H1 (cell line): ENCODE measurements around the gene CELSR1. TPM values are rescaled to one million over a fixed set of nuclear protein-coding genes. Genes with fewer than 3 reads are reported as not detected.

ENCODE experiments used
- CTCF ChIA-PET: fragments of 300-600 bp; sonication (Branson Sonifier 250); formaldehyde crosslinking; loops from one replicate; lab custom pipeline; 2021; ENCODE audit not compliant: partially characterized antibody; lab: Charles Lee
- POLR2A ChIA-PET: fragments of 300-600 bp; sonication (Branson Sonifier 250); formaldehyde crosslinking; loops from one replicate; lab custom pipeline; 2021; ENCODE audit warnings: inconsistent platforms; ENCODE audit not compliant: partially characterized antibody; lab: Charles Lee
- DNase-seq, 2 experiments: peaks; one replicate each; pipeline versions ENCODE4 v3.0.0 to v3.0.0-alpha.2; 2010 to 2022; ENCODE audit warnings: low spot score in 2 of 2, low read depth in 1 of 2, mixed read lengths in 1 of 2
- FAIRE-seq: peaks from 2 replicates; lab custom pipeline; 2011; peaks lifted over from hg19 to GRCh38; lab: Jason Lieb, UNC
- H2AFZ ChIP-seq: 2 replicates; pipeline ENCODE4 v1.8.1; 2012; ENCODE audit warnings: low read length, inconsistent platforms
- H2AK5ac ChIP-seq: 2 replicates; pipeline ENCODE4 v1.6.1; 2013; ENCODE audit warnings: low read depth, low read length
- H2BK120ac ChIP-seq: replicated peaks from 2 replicates; pipeline ENCODE3; 2013; ENCODE audit warnings: low read depth, low read length, inconsistent platforms
- H2BK12ac ChIP-seq: 2 replicates; pipeline ENCODE4 v1.6.1; 2013; ENCODE audit warnings: low read depth, low read length
- H2BK15ac ChIP-seq: 2 replicates; pipeline ENCODE4 v1.6.1; 2013; ENCODE audit warnings: low read length
- H2BK20ac ChIP-seq: 2 replicates; pipeline ENCODE4 v1.6.1; 2013; ENCODE audit warnings: low read length
- H2BK5ac ChIP-seq: 2 replicates; pipeline ENCODE4 v1.6.1; 2013; ENCODE audit warnings: low read depth, low read length
- H3K14ac ChIP-seq: 2 replicates; pipeline ENCODE4 v1.6.1; 2013; ENCODE audit warnings: inconsistent platforms; ENCODE audit not compliant: insufficient read length
- H3K18ac ChIP-seq: 2 replicates; pipeline ENCODE4 v1.6.1; 2013; ENCODE audit warnings: low read length; ENCODE audit errors: extremely low read depth
- H3K23ac ChIP-seq: 2 replicates; pipeline ENCODE4 v1.6.1; 2013; ENCODE audit warnings: inconsistent platforms; ENCODE audit not compliant: insufficient read length
- H3K23me2 ChIP-seq: 2 replicates; pipeline ENCODE4 v1.6.1; 2013; ENCODE audit warnings: low read depth, low read length
- H3K27ac ChIP-seq: 2 replicates; pipeline ENCODE4 v1.6.1; 2011; ENCODE audit warnings: low read depth, low read length, inconsistent platforms
- H3K27me3 ChIP-seq, 4 experiments: replicated peaks in 1 of 4; 1 replicate in 1 of 4; 2 replicates in 3 of 4; pipeline versions ENCODE4 v1.6.1 to v1.8.1; 2011 to 2013; ENCODE audit warnings: low read length in 3 of 4, mild to moderate bottlenecking in 3 of 4, inconsistent platforms in 2 of 4, mixed read lengths in 2 of 4, moderate library complexity in 1 of 4; ENCODE audit not compliant: control insufficient read depth in 3 of 4, insufficient read depth in 3 of 4; ENCODE audit errors: extremely low read depth in 1 of 4
- H3K36me3 ChIP-seq, 4 experiments: 2 replicates each; pipeline versions ENCODE4 v1.6.1 to v1.8.1; 2011 to 2013; ENCODE audit warnings: mild to moderate bottlenecking in 4 of 4, low read length in 3 of 4, moderate library complexity in 2 of 4, control low read depth in 1 of 4, inconsistent platforms in 1 of 4; ENCODE audit not compliant: insufficient read depth in 4 of 4, control insufficient read depth in 2 of 4
- H3K4ac ChIP-seq: replicated peaks from 2 replicates; pipeline ENCODE3; 2013; ENCODE audit warnings: low read length, low read depth, mixed read lengths, inconsistent platforms; ENCODE audit not compliant: insufficient read length
- H3K4me1 ChIP-seq, 4 experiments: replicated peaks in 1 of 4; 1 replicate in 1 of 4; 2 replicates in 3 of 4; pipeline versions ENCODE4 v1.6.1 to v1.8.1; 2011 to 2013; ENCODE audit warnings: low read length in 3 of 4, inconsistent platforms in 2 of 4, mixed read lengths in 1 of 4; ENCODE audit not compliant: insufficient read depth in 4 of 4, control insufficient read depth in 3 of 4
- H3K4me2 ChIP-seq, 2 experiments: 2 replicates each; pipeline versions ENCODE4 v1.6.1 to v1.8.1; 2011 to 2013; ENCODE audit warnings: low read depth in 2 of 2, low read length in 2 of 2, control low read depth in 1 of 2, inconsistent platforms in 1 of 2, mild to moderate bottlenecking in 1 of 2; ENCODE audit not compliant: insufficient read depth in 1 of 2
- H3K4me3 ChIP-seq, 4 experiments: fragments of 200-600, 300-600 bp in 1 of 4; sonication (generic), shearing (Covaris generic), sonication (Bioruptor Twin) in 1 of 4; 2 replicates each; pipeline versions ENCODE4 v1.5.1 to v1.8.1; 2011 to 2016; ENCODE audit warnings: low read length in 4 of 4, low read depth in 3 of 4, control low read depth in 2 of 4, inconsistent platforms in 2 of 4, mild to moderate bottlenecking in 2 of 4, mixed read lengths in 1 of 4, moderate library complexity in 1 of 4; ENCODE audit not compliant: insufficient read depth in 2 of 4; ENCODE audit errors: extremely low read depth in 1 of 4
- H3K56ac ChIP-seq: replicated peaks from 2 replicates; pipeline ENCODE3; 2013; ENCODE audit warnings: low read depth, mild to moderate bottlenecking, mixed read lengths, low read length, inconsistent platforms; ENCODE audit not compliant: insufficient read length
- H3K79me1 ChIP-seq: 2 replicates; pipeline ENCODE4 v1.6.1; 2013; ENCODE audit warnings: low read depth, low read length, control low read depth
- H3K79me2 ChIP-seq, 2 experiments: 2 replicates each; pipeline versions ENCODE4 v1.6.1 to v1.8.1; 2012 to 2013; ENCODE audit warnings: low read length in 2 of 2, mild to moderate bottlenecking in 2 of 2, inconsistent platforms in 1 of 2; ENCODE audit not compliant: insufficient read depth in 2 of 2, control insufficient read depth in 1 of 2
- H3K9ac ChIP-seq, 4 experiments: replicated peaks in 1 of 4; 1 replicate in 1 of 4; 2 replicates in 3 of 4; pipeline versions ENCODE4 v1.6.1 to v1.8.1; 2011 to 2013; ENCODE audit warnings: low read depth in 3 of 4, low read length in 3 of 4, control low read depth in 2 of 4, mild to moderate bottlenecking in 2 of 4, moderate library complexity in 2 of 4, inconsistent platforms in 1 of 4; ENCODE audit errors: extremely low read depth in 1 of 4
- H3K9me3 ChIP-seq, 2 experiments: 2 replicates each; pipeline versions ENCODE4 v1.6.1 to v1.8.1; 2012 to 2013; ENCODE audit warnings: mild to moderate bottlenecking in 2 of 2, moderate library complexity in 2 of 2, control low read depth in 1 of 2, inconsistent platforms in 1 of 2, low read depth in 1 of 2, low read length in 1 of 2, mixed read lengths in 1 of 2; ENCODE audit not compliant: insufficient read depth in 2 of 2
- H4K20me1 ChIP-seq, 2 experiments: replicated peaks in 1 of 2; 2 replicates each; pipeline versions ENCODE3 to v1.8.1; 2011 to 2013; ENCODE audit warnings: inconsistent platforms in 2 of 2, low read length in 2 of 2, mild to moderate bottlenecking in 1 of 2; ENCODE audit not compliant: insufficient read depth in 2 of 2, control insufficient read depth in 1 of 2
- H4K5ac ChIP-seq: 2 replicates; pipeline ENCODE4 v1.6.1; 2013; ENCODE audit warnings: low read length, low read depth, mixed read lengths, inconsistent platforms; ENCODE audit not compliant: insufficient read length
- H4K8ac ChIP-seq: 2 replicates; pipeline ENCODE4 v1.8.0; 2013; ENCODE audit warnings: mild to moderate bottlenecking, moderate library complexity, low read length, inconsistent platforms; ENCODE audit not compliant: insufficient read depth; ENCODE audit errors: extremely low read depth
- H4K91ac ChIP-seq: replicated peaks from 2 replicates; pipeline ENCODE3; 2013; ENCODE audit warnings: low read length, mixed read lengths, inconsistent platforms; ENCODE audit not compliant: insufficient read length
- BACH1 ChIP-seq: IDR thresholded peaks from 2 replicates; pipeline ENCODE4 v1.6.1; 2012; ENCODE audit warnings: low read length, improper control_type of control experiment
- BRCA1 ChIP-seq: IDR thresholded peaks from 2 replicates; pipeline ENCODE4 v1.6.1; 2012; ENCODE audit warnings: low read depth, low read length, improper control_type of control experiment
- CBX8 ChIP-seq: fragments of 300-800, 300-1000 bp; sonication (generic); IDR thresholded peaks from 2 replicates; pipeline ENCODE4 v1.7.1; 2016; ENCODE audit warnings: low read depth, low read length, borderline replicate concordance
- CHD1 ChIP-seq: IDR thresholded peaks from 2 replicates; pipeline ENCODE4 v1.6.1; 2012; ENCODE audit warnings: low read depth, low read length, improper control_type of control experiment
- CREB1 ChIP-seq: IDR thresholded peaks from 2 replicates; pipeline ENCODE4 v1.6.1; 2012; ENCODE audit warnings: inconsistent platforms
- CTBP2 ChIP-seq: IDR thresholded peaks from 2 replicates; pipeline ENCODE4 v1.7.0; 2011; ENCODE audit warnings: borderline replicate concordance, mild to moderate bottlenecking, moderate library complexity, mixed read lengths, low read length; ENCODE audit not compliant: insufficient read depth, insufficient read length
- GABPA ChIP-seq: IDR thresholded peaks from 2 replicates; pipeline ENCODE4 v1.6.1; 2011; ENCODE audit warnings: mild to moderate bottlenecking, low read length, moderate library complexity, borderline replicate concordance; ENCODE audit not compliant: insufficient read depth
- GTF2F1 ChIP-seq: IDR thresholded peaks from 2 replicates; pipeline ENCODE4 v1.6.1; 2012; ENCODE audit warnings: low read depth, low read length, improper control_type of control experiment, borderline replicate concordance
- KDM1A ChIP-seq: fragments of 200-600, 300-600 bp; sonication (generic); IDR thresholded peaks from 2 replicates; pipeline ENCODE4 v1.7.1; 2016; ENCODE audit warnings: mild to moderate bottlenecking, low read length, borderline replicate concordance
- POU5F1 ChIP-seq: IDR thresholded peaks from 2 replicates; pipeline ENCODE4 v1.6.1; 2011; ENCODE audit warnings: low read depth, mild to moderate bottlenecking, low read length, moderate library complexity
- RBBP5 ChIP-seq: IDR thresholded peaks from 2 replicates; pipeline ENCODE4 v1.7.1; 2012; ENCODE audit warnings: low read depth, mild to moderate bottlenecking, inconsistent platforms, low read length, moderate library complexity, borderline replicate concordance
- RFX5 ChIP-seq: IDR thresholded peaks from 2 replicates; pipeline ENCODE4 v1.6.1; 2011; ENCODE audit warnings: low read depth, low read length, improper control_type of control experiment, borderline replicate concordance
- RNF2 ChIP-seq: fragments of 200-900, 300-1000 bp; sonication (generic); IDR thresholded peaks from 2 replicates; pipeline ENCODE4 v1.7.1; 2016; ENCODE audit warnings: borderline replicate concordance, low read depth, mild to moderate bottlenecking, antibody characterized with exemption, low read length; ENCODE audit not compliant: poor library complexity, severe bottlenecking; ENCODE audit errors: missing control alignments
- TAF1 ChIP-seq: IDR thresholded peaks from 2 replicates; pipeline ENCODE4 v1.6.1; 2011; ENCODE audit warnings: mild to moderate bottlenecking, low read depth, low read length
- TBP ChIP-seq: IDR thresholded peaks from 2 replicates; pipeline ENCODE4 v1.6.1; 2011; ENCODE audit warnings: low read depth, low read length, improper control_type of control experiment
- WGBS, 2 experiments: shearing (Covaris generic) in 1 of 2; methylation state at CpG; one replicate each; pipeline versions ENCODE4 v1.1.6 to v1.1.7; 2013 to 2015; ENCODE audit warnings: low lambda C conversion rate in 2 of 2, mixed read lengths in 2 of 2, inconsistent platforms in 1 of 2, low coverage in 1 of 2, missing lambda C conversion rate in 1 of 2; ENCODE audit not compliant: insufficient replicate concordance in 2 of 2, insufficient coverage in 1 of 2, insufficient read length in 1 of 2; ENCODE audit errors: extremely low coverage in 1 of 2, missing lambda C conversion rate in 1 of 2; 5-methylcytosine and 5-hydroxymethylcytosine counted together
- polyA plus RNA-seq, 7 experiments: library from polyadenylated mRNA; depleted of rRNA in 3 of 7; stranded (reverse) in 5 of 7; unstranded in 2 of 7; fragments of >200 nt in 5 of 7; fragments of 200-250 nt in 2 of 7; gene quantifications; 1 replicate in 5 of 7; 2 replicates in 1 of 7; 4 replicates in 1 of 7; pipeline versions ENCODE4 v1.2.1 to v1.2.3, GENCODE V29; 2011 to 2013; ENCODE audit warnings: missing spikeins in 2 of 7, mixed read lengths in 2 of 7
- total RNA-seq: library from RNA; stranded (reverse); fragmentation: NEBNext Ultra II Directional; extraction: Animal tissue kit (Norgen Biotek cat#: 25700); gene quantifications from 2 replicates; pipeline ENCODE4 v1.2.1, GENCODE V29; 2021

CELSR1 gene
- total and polyA plus RNA-seq, 2 of the 8 experiments (the other 6 are each of a cell fraction or from before 2014, with no cell fraction given) = 9.0 to 12.4 TPM

DNA sequence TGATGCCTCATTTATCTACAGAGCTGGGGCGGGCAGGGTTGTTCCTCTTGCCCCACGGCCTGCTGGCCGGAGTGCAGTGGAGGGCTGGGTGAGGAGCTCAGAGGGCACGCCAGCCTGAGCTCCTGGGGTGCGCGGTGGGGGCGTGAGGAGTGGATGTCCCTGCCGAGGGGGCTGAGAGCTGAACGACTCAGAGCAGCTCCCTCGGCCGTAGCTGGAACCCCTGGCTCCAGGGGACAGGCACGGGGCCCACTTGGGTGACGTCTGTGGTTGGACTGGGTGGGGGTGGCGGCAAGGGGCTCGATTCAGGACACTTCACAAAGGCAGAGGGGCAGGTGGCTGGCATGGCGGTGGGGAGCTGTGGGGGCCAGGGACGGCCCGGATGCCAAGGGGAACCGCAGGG lies 139.5 kb downstream of the CELSR1 start:
- DNase-seq (no peak), FAIRE-seq (no peak)
- no peak overlapping the region for H3K4me2 ChIP-seq
- peaks cover 0 to 3% of the 10 kb centered on the region in 2 experiments for H4K20me1 ChIP-seq
- no peaks in the 10 kb centered on the region for H3K23me2 ChIP-seq
- no peaks in the 10 kb centered on the region; a peak in 1 of 8 replicates for H3K36me3 ChIP-seq
- H2BK15ac ChIP-seq = no peak overlapping the region
- H3K4me1 ChIP-seq = no peaks in the 10 kb centered on the region
- ChIA-PET POLR2A (interaction anchor here (0.7 to 0.9 kb wide), 2 partner anchors 9 to 14 kb away, joined by 3 read pairs; no protein-coding TSS in a partner anchor), CTCF (interaction anchor here (0.9 to 1.5 kb wide), 4 partner anchors 9 to 144 kb away, joined by 4 to 8 read pairs (median 6); no protein-coding TSS in a partner anchor)
- no peak overlapping the region for H2BK12ac ChIP-seq
- no peak overlapping the region for H3K23ac ChIP-seq
- no peaks in the 10 kb centered on the region for H3K9me3 ChIP-seq
- H3K79me1 ChIP-seq = no peaks in the 10 kb centered on the region
- H2AK5ac ChIP-seq = no peak overlapping the region
- H3K27me3 ChIP-seq = no peaks in the 10 kb centered on the region
- no peaks in the 10 kb centered on the region for H3K79me2 ChIP-seq
- H3K27ac ChIP-seq = no peak overlapping the region
- H2BK20ac ChIP-seq = no peak overlapping the region
- no peak overlapping the region for H3K56ac ChIP-seq
- H4K91ac ChIP-seq = no peak overlapping the region
- no peak overlapping the region for H2BK5ac ChIP-seq
- no peak overlapping the region for H4K5ac ChIP-seq
- no peak overlapping the region for H2AFZ ChIP-seq
- H3K4me3 ChIP-seq = no peak overlapping the region
- H2BK120ac ChIP-seq = no peak overlapping the region
- H4K8ac ChIP-seq = no peak overlapping the region
- 88% methylated on average over 19 of the region's 19 CpGs; no CpG with 5 or more reads in 1 of the 2 experiments for WGBS, 2 experiments
- no peak overlapping the region for H3K4ac ChIP-seq
- no peak overlapping the region for H3K9ac ChIP-seq
- H3K14ac ChIP-seq = no peak overlapping the region
- no peak overlapping the region for H3K18ac ChIP-seq
- no peak for TF ChIP-seq CREB1
- TF ChIP-seq RBBP5 = no peak
- no peak for TF ChIP-seq RFX5
- no peak for TF ChIP-seq GTF2F1
- TF ChIP-seq TAF1 = no peak
- TF ChIP-seq BACH1 = no peak
- no peak for TF ChIP-seq BRCA1
- TF ChIP-seq GABPA = no peak
- no peak for TF ChIP-seq POU5F1
- no peak for TF ChIP-seq CTBP2
- TF ChIP-seq RNF2 = no peak
- TF ChIP-seq KDM1A = no peak
- no peak for TF ChIP-seq TBP
- no peak for TF ChIP-seq CHD1
- no peak for TF ChIP-seq CBX8
